Breast epithelium (tissue), 3 donors: ENCODE data around the gene TIAM2.

Experiments
- POLR2A ChIP-seq: fragments of 450-650 bp; IDR thresholded peaks from one replicate; pipeline ENCODE4 v1.6.1; 2016; ENCODE audit warnings: antibody characterized with exemption, mild to moderate bottlenecking, moderate library complexity
- POLR2AphosphoS5 ChIP-seq, 3 donors: sonication (generic); formaldehyde crosslinking; IDR thresholded peaks; one replicate each; pipeline ENCODE4 v1.6.1; 2017; ENCODE audit warnings: antibody characterized with exemption in 3 of 3
- TF ChIP-seq, protein P1 (sequence below), 3 donors: fragments of 450-650 bp; IDR thresholded peaks; one replicate each; pipeline ENCODE4 v1.5.1; 2016 to 2017; ENCODE audit warnings: antibody characterized with exemption in 3 of 3, mild to moderate bottlenecking in 3 of 3, moderate library complexity in 3 of 3

- TF ChIP-seq POLR2A (no peak), POLR2AphosphoS5 (IDR thresholded peaks at IDR 0.05) (no peak)
- TF ChIP-seq, protein P1, sequence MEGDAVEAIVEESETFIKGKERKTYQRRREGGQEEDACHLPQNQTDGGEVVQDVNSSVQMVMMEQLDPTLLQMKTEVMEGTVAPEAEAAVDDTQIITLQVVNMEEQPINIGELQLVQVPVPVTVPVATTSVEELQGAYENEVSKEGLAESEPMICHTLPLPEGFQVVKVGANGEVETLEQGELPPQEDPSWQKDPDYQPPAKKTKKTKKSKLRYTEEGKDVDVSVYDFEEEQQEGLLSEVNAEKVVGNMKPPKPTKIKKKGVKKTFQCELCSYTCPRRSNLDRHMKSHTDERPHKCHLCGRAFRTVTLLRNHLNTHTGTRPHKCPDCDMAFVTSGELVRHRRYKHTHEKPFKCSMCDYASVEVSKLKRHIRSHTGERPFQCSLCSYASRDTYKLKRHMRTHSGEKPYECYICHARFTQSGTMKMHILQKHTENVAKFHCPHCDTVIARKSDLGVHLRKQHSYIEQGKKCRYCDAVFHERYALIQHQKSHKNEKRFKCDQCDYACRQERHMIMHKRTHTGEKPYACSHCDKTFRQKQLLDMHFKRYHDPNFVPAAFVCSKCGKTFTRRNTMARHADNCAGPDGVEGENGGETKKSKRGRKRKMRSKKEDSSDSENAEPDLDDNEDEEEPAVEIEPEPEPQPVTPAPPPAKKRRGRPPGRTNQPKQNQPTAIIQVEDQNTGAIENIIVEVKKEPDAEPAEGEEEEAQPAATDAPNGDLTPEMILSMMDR (IDR thresholded peaks at IDR 0.05): no peak
Observed at GRCh38 chr6:155212616-155213380, 217.7 kb downstream of the TIAM2 start.
